Eye (tissue), 1 donor: ENCODE data around the gene PSTPIP1.
"Not testable (repeated sequence)": the region's sequence is repeated elsewhere in the genome, so short reads cannot be mapped to it uniquely, and the experiment has no call there.

Experiments used
- DNase-seq: peaks from one replicate; pipeline ENCODE4 v3.0.0-alpha.2; 2015

PSTPIP1 gene

GRCh38 chr15:76994971-76995945 lies at the start of gene PSTPIP1:
Gene PSTPIP1, plus strand, starts transcription at chr15:76995126. Its CDS starts 448 bp downstream, at chr15:76995574.
- peak; percentile 56 for DNase-seq

DNA sequence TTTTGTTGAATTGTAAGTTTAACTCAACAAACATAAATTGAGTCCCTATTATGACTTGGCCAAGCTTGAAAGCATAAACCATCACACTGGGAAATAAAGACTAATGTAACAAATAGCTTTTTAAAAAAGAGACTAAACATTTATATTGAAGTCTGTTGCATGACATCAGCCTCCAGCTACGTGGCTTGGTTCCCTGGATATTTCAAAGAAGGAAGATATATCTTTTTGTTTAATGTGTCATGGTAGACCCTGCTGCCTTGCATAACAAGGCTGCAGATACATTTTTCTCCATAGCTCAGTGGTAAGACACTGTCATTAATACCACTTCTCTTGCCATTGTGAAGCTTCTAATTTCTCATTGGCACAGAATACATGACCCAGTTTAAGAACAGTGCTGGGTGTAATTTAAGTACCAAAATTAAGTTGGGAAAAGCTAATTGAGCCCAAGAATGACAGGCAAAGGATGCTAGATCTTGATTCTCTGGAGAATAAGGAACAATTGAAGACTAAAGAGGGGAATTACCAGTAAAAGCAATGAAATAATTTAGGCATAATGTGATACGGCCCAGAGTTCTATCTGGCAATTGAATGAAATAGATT lies 49.3 kb upstream of the PSTPIP1 start:
- no peak for DNase-seq

GRCh38 chr15:76947454-76947853 lies 47.5 kb upstream of the PSTPIP1 start:
- DNase-seq, result no peak

- peak; percentile 16 for DNase-seq
These were observed 43.7 kb upstream of the PSTPIP1 start for GRCh38 chr15:76951220-76951619.

DNA sequence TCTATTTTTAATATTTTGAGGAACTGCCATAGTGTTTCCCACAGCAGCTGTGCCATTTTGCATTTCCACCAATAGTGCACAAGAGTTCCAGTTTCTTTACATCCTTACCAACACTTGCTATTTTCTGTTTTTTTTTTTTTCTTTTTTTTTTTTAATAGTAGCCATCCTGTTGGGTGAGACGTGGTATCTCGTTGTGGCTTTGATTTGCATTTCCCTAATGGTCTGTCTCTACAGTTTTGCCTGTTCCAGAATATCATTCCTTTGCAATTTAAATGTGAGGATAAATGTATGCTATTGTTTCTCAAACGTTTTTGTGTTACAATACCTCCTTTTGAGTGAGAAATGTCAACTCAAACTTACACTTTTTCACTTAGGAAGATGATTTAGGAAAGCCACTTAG lies 41.0 kb upstream of the PSTPIP1 start:
- DNase-seq, result no peak

DNA sequence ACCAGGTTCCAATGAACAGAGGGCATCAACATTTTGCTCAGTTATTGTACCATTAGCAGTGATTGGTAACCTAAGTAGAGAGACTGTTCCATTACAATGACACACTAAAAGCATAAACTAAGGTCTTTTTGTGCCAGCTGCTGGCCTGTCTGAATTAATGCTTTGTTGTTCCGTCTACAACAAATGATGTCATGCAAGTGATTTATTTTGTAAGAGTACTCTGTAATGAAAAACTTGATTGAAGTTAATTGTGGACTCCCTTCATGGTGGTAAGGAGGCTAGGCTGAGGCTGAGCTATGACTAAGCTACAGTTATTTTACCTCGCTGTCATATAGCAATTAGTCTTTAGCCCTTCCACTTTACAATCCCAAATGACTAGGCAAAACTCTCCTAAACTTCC lies 40.2 kb upstream of the PSTPIP1 start:
- peak; percentile 6 for DNase-seq

- DNase-seq, result no peak
These were observed 33.5 kb upstream of the PSTPIP1 start for GRCh38 chr15:76961268-76962011.

- DNase-seq, result no peak
These were observed 32.5 kb upstream of the PSTPIP1 start for GRCh38 chr15:76962337-76963013.

DNA sequence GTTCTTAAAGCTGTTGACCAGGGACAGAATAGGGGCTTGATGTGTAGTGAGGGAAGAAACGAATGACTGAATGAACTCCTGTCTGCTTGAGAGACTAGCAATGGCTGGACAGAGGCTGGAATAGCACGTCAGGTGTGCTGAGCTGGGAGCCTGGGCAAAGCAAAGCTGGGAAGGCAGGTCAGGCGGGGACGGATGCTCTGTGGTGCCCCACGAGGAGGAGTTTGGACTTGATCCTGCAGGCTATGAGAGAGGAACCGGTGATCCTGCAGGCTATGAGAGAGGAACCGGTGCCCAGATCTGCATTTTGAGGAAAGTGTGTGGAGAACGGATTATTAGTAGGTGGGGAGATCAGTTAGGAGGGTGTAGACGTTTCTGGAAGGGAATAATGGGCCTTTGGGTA lies 31.3 kb upstream of the PSTPIP1 start:
- DNase-seq, result no peak

- no peak for DNase-seq
These were observed 30.8 kb upstream of the PSTPIP1 start for GRCh38 chr15:76964157-76964556.

GRCh38 chr15:76966051-76966450 lies 28.9 kb upstream of the PSTPIP1 start:
- DNase-seq, result not testable (repeated sequence)

DNA sequence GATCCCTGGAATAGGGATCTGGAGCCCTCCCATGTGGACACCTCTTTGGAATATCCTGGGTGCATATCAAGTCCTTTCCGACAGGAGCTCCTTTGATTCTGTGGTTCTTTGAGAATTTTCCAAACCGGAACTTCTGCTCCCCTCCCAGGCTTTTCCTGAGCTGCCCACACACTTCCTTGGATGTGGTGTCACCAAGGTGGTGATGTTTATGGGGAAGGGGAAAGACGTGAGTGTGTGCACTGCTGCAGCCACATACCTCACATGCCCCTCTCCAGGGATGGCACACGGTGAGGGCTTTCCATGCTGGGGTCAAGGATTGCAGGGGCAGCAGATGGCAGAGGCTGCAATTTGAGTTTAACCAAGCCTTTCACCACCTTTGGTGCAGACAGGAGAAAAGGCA lies 27.9 kb upstream of the PSTPIP1 start:
- DNase-seq, result no peak

- no peak for DNase-seq
These were observed 26.6 kb upstream of the PSTPIP1 start for GRCh38 chr15:76968306-76968705.

- DNase-seq, result no peak
These were observed 22.3 kb upstream of the PSTPIP1 start for GRCh38 chr15:76972389-76973361.

- DNase-seq, result peak; percentile 78
These were observed 21.6 kb upstream of the PSTPIP1 start for GRCh38 chr15:76973362-76973743.

DNA sequence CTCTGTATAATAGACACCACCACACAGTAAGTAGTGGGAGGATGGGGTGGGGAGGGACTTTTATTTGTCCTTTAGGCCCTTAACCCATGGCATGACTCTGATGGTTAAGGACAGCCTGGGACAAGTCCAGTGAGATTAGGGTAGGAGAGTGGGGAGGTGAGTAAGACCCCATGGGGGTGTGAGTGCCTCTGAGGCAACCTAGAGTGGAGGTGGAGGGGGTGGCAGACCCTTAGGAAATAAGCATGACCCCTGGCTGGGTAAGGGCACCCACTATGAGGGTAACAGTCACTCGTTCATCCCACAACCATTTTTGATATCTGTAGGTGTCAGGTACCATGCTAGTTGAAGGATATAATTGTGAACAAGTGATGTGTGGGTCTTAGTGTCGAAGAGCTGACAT lies 21.0 kb upstream of the PSTPIP1 start:
- DNase-seq, result no peak

- no peak for DNase-seq
These were observed 20.4 kb upstream of the PSTPIP1 start for GRCh38 chr15:76974456-76975036.

DNA sequence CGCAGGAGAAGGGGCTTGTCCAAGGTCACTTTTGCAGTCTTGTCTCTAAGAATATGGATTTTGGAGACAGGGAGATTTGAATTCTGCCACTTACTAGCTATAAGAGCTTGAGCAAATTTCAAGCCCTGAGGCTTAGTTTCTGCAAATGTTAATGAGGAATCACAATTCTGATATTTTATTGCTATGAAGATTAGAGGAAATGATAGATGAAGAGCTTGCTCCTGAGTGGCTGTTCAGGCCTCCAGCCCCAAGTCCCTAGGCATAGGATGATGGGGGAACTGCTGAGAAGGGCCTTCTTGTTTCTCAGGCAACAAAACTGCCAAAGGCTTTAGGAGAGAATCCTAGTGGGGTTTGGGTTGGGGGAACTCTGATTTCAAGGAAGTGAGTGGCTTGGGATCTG lies 18.8 kb upstream of the PSTPIP1 start:
- DNase-seq, result no peak

DNA sequence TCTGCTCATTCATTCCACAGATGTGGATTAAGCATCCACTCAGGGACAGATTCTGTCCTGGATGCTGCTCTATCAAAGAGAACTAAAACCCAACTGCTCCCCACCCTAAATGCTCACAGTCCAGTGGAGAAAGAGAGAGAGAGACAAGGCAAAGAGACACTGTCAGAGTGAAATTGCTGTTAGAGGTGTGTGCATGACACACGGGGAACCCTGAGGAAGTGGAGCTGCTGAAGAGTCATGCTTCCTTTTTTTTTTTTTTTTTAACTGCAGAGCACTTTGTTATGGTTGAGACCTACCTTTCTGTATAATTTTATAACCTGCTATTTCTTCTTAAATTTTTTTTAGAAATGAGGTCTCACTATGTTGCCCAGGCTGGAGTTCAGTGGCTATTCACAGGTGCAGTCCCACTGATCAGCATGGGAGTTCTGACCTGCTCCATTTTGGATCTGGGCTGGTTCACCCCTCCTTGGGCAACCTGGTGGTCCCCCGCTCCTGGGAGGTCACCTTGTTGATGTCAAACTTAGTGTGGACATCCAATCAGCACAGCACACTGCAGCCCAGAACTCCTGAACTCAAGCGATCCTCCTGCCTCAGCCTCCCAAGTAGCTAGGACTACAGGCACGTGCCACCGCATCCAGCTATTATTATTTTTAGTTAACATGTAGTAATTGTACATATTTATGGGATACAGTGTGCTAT lies 18.2 kb upstream of the PSTPIP1 start:
- DNase-seq, result no peak

DNA sequence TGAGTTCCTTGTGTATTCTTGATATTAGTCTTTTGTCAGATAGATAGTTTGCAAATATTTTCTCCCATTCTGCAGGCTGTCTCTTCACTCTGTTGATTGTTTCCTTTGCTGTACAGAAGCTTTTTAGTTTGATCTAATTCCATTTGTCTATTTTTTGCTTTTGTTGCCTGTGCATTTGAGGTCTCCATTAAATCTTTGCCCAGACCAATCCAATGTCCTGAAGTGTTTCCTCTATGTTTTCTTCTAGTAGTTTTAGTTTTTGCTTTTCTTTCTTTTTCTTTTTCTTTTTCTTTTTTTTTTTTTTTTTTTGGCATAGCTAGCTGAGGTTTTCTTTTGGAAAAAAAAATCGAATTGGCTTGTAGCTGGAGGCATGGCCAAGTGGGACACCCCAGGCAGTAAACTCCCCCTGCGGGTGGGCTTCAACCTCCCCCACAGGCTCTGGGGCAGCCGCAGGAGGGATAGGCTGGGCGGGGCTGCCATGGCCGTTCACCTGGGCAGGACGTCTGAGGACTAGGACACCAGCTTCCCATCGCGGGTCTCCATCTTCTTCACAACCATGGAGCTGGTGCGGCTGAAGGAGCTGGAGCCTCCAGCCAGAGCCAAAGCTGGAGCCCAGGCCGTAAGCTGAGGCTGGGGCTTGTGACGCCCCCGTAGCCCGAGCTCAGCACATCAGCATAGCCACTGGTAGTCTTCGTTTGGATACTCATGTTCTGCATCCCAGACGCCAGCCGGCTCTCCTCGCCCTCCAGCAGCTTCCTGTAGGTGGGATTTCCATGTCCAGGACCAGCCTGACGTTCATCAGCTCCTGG lies 16.2 kb upstream of the PSTPIP1 start:
- DNase-seq, result no peak
